DMS153 treated with DMSO at 0.1 percent for 48 hours (cell line): Measurements from ENCODE around the gene RDH11.

Experiments
- DNase-seq: peaks from one replicate; lab custom pipeline; 2025; ENCODE audit not compliant: unreplicated experiment; lab: John Stamatoyannopoulos, UW

RDH11 gene

DNA sequence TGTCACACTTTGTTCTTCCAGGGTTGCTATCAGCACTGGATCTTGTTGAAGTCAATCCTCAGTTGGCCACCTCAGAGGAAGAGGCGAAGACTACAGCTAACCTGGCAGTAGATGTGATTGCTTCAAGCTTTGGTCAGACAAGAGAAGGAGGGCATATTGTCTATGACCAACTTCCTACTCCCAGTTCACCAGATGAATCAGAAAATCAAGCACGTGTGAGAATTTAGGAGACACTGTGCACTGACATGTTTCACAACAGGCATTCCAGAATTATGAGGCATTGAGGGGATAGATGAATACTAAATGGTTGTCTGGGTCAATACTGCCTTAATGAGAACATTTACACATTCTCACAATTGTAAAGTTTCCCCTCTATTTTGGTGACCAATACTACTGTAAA is 44.9 kb downstream of the RDH11 start:
- DNase-seq, result no peak

DNA sequence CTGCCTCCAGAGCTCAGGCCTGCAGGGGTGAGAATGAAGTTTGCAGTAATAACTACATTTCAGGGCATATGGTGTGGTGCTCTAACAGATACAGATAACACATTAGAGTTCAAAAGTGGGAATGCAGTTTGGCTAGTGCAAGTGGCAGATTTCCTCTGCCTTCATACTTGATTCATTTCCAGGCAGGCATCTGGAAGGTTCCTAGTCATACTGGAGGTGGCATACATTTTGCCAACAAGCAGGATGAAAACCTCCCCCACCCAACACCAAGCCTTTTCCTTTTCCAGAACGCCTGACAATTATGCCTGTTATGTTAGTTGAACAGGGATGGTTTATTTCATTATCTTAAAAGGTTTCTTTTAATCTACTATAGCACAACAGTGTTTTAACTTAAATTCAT is 45.4 kb downstream of the RDH11 start:
- no peak for DNase-seq

DNA sequence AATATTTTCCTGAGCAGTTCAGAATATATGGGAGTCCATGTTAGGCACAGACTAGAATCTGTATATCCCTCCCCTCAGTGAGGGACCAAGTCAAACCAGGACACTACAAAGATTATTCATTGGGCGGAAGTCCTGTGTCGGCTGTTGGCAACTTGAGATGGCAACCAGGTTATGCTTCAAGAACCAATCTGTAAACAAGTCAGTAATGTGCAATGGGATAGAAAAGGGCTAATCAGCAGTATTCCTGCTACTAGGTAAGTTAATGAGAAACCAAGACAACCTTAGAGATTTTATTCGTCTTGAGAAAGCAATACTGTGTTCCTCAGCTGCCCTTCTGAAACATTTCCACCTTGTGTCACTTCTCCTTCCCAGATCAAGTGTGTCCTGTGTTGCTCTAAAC is 49.4 kb downstream of the RDH11 start:
- DNase-seq, result no peak

DNA sequence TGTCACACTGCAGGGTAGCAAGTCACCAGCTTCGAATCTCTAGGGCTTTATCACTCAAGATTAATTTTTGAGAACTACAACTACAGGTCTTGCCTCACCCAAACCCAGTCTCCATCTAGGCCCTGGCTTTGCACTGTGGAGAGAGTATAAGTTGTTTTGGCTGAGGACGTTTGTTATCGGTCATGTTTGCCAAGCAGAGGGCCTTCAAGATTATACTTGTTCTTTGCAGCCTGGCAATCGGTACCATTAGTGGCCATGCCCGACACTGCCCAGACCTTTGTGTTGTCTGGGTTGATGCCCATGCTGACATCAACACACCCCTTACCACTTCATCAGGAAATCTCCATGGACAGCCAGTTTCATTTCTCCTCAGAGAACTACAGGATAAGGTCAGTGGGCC is 50.1 kb downstream of the RDH11 start:
- DNase-seq, result no peak

DNA sequence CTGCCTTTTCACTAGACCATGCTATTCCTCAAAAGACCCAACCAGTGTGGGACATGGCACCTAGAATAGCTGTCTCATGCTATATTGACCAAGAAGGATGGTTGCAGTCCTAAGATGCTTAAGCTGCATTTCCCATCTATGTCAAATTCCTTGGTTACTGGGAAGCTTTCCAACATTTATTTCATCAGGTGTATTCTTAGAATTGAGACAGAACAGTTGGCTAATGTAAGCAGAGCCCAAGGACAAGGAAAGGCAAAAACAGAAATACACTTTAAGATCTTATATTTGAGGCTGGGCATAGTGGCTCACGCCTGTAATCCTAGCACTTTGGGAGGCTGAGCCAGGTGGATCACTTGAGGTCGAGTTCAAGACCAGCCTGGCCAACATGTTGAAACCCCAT is 51.1 kb downstream of the RDH11 start:
- DNase-seq, result no peak

DNA sequence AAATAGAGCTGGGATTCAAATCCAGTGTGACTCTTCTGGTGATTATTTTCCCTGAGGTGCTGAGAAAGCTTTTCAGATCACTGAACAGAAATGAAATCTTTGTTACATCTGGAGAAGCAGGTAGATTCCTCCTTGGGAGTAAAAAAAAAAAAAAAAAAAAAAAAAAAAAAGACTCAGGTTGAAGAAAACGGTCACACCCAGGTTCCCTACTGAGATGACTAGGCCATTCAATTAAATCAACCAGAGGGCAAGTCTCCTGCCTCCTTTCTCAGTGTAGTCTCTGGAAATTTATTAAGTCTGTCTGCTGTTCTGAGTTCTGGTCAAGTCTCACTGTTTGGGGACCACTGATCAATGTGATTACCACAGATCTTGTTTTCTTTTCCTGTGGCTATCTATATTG is 51.9 kb downstream of the RDH11 start:
- no peak for DNase-seq

DNA sequence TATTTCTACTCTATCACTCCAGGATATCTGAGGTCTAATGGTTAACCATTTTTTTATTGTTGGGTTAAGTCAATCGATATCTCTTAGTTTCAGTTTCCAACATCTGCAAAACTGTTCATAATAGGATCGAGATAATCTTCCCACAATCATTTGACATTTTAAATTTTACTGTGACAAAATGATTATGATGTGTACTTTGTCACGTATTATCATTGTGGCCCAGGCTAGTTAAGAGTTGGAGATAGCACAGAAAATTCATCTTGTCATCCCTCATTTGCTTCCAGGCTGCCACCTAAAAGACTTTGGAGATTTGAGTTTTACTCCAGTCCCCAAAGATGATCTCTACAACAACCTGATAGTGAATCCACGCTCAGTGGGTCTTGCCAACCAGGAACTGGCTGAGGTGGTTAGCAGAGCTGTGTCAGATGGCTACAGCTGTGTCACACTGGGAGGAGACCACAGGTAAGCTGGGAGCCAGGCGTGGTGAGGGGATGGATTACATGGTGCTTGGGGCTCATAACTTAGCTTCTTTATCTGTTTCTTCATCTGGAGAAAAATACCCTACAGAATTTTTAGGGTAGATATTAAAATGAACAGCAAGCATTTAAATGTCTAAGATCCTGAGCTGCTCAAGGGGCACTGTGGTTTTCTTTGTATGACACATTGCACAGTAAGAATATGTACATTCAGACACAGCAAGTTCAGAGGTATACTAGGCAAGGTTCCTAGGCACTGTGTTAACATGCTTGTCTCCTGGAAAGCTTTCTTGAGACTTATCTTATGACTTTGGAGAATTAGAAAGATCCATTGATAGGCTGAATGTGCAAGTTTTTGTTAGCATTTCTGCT is 53.4 kb downstream of the RDH11 start:
- no peak for DNase-seq

DNA sequence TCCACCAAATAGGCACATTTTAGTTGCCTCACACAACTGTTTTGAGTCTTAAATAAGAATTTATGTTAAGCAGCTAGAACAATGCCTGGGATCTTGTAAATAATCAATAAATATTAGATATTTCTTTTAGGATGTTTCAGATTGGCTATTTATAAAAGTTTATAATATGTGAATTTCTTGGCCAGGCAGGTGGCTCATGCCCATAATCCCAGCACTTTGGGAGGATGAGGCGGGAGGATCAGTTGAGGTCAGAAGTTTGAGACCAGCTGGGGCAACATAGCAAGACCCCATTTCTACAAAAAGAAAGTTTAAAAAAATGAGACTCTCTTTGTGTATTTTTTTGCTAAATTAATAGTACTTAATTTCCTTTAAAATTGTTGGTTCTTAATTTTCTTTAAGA is 54.1 kb downstream of the RDH11 start:
- no peak for DNase-seq

DNA sequence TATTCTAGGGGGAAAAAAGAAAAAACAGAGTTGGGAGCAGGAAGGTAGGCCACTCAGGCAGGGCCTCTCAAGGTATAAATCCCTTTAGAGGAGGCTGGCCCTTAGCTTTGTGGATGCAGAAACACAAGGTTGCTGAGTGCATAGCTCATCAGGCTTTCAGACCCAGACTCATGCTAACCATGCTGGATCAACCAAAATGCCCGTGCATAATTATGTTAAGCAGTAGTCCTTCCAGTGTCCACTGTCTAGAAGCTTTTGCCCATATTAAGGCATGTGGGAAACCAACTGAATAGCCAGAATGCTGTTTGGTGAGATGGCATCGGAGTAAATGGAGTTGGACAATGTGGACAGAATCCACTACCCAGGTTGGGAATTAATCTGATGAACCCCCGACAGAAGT is 56.9 kb downstream of the RDH11 start:
- no peak for DNase-seq

DNA sequence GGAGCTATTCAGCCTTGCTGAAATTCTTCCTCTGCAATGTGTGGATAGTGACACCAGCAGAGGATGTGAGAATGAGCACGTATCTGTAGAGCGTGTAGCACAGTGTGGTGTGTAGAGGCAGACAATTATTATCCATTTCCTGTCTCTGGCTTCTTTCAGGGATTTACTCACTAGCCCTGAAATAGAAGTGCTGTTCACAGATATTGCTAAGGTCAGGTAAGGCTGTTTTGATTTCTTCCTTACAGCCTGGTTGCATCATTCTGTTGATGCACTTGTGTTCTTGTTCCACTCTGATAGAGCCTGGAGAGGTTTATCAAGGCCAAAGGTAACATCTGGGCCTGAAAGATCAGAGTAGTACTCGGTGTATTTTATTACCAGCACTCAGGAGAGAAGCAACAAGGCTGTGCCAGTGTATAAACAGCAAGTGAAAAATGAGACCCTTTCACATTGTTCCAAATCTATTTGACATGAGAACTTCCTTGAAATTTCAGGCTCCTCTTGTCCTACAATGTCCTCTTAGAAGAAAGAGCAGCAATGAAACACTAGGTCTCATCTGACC is 59.1 kb downstream of the RDH11 start:
- peak; percentile 32 for DNase-seq

DNA sequence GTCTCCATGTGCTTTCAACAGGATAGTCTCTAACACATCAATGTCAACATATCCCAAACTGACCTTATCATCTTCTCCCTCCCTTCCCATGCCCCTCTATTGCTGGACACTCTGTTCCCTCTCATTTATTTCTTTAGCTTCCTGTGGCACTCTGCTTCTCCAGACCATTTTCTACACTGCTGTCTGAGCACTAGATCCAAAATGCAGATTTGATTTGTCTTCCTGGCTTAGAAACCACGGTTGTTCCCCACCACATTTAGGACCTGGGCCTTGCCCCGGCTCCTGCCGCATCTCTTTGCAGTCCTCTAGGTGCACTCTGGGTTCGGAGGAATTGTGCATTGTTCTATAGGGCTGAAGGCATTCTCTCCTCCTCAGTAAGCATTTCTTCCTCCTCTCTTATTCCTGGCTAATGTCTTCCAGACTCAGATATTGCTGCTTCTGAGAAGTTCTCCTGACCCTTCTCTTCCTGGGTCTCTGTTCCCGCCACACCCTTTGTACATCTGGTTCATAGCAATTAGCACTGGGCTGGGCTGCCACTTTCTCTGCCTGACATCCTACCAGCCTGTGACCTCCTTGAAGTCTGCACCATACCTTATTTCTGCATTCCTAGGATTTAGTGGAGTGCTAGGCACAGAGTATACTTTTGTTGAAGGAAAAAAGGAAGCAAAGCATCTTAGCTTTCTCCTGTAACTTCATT is 62.0 kb downstream of the RDH11 start:
- no peak for DNase-seq

DNA sequence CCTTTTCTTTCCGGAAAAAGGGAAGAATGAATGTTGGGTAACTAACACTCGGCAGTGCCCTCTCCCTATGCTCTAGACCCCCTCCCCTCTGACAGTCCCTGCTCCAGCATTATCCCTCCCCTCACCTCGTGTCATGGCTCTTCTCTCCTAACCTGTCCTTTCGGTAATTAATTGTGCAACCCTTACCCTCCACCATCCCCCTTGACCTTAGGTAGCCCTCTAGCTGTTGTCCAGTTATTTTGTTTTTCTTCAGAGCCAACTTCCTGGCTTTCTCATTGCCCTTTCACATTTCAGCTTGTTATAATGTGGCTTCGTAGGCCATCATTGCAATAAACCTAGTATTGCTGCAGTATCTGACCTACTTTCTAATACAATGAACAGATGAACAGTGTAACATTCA is 64.6 kb downstream of the RDH11 start:
- DNase-seq, result no peak

DNA sequence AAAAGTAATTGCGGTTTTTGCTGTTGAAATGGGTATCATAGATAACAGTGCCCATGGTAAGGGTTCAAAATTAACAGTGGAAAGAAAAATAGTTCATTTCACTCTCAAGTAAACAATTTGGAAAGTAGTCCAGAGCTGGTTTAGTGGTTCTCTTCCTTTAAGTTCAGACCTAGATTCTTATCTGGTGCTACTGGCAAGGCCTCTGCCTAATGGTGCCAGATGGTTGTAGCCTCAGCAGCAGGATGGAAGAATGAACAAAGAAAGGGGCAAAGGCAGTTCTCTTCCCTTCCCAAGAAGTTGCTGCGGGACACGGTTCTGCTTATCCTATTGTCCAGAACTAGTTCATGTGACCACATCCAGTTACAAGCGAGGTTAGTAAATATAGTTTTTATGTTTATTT is 65.4 kb downstream of the RDH11 start:
- no peak for DNase-seq

DNA sequence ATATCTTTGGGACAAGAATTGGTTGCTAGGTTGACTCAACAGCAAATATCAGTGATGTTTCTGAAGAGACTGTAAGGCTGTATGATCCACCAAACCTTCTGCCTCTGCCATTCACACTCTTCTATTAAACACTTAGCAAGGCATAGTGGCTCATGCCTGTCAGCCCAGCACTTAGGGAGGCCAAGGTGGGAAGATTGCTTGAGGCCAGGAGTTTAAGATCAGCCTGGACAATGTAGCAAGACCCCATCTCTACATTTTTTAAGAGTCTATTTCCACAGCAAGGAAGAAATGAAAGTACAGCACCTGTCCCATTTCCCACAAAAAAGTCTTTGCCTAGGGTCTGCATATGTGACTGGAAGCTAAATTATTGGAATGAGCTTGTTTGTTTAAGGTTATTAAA is 68.0 kb downstream of the RDH11 start:
- DNase-seq, result no peak
